SK-N-SH (cell line): Measurements from ENCODE around the gene PDE4D. TPM values are rescaled to one million over a fixed set of nuclear protein-coding genes. Genes with fewer than 3 reads are reported as not detected.

Experiments used
- CTCF ChIA-PET: fragments of 300-600, 350-600 bp; formaldehyde crosslinking; extraction: SDS; loops from one replicate; lab custom pipeline; 2021; lab: Yijun Ruan, JAX
- POLR2A ChIA-PET: fragments of 350-600 bp; sonication (Branson Sonifier 250); formaldehyde crosslinking; extraction: SDS; loops from one replicate; lab custom pipeline; 2020; ENCODE audit warnings: antibody characterized with exemption, inconsistent platforms; lab: Yijun Ruan, JAX
- DNase-seq: peaks from one replicate; pipeline ENCODE4 v3.0.0; 2012
- H2AFZ ChIP-seq: fragments of 200-600 bp; sonication (generic); 2 replicates; pipeline ENCODE4 v1.8.1; 2016; ENCODE audit warnings: antibody characterized with exemption, mild to moderate bottlenecking, low read depth
- H3F3A ChIP-seq: fragments of 200-600 bp; sonication (generic); replicated peaks from 2 replicates; pipeline ENCODE3; 2016; ENCODE audit warnings: antibody characterized with exemption, mild to moderate bottlenecking; ENCODE audit not compliant: insufficient read depth
- H3K27ac ChIP-seq, 2 experiments: fragments of 200-500 bp in 1 of 2; fragments of 200-600 bp in 1 of 2; sonication (Bioruptor generic) in 1 of 2; sonication (generic), shearing (Covaris generic) in 1 of 2; 2 replicates each; pipeline versions ENCODE4 v1.5.1 to v1.6.1; 2014 to 2016; ENCODE audit warnings: low read depth in 2 of 2, inconsistent platforms in 1 of 2, low read length in 1 of 2, mild to moderate bottlenecking in 1 of 2, mixed read lengths in 1 of 2
- H3K27me3 ChIP-seq: fragments of 200-600 bp; sonication (generic), shearing (Covaris generic); 2 replicates; pipeline ENCODE4 v1.6.1; 2016; ENCODE audit warnings: mixed run types; ENCODE audit not compliant: insufficient read depth
- H3K36me3 ChIP-seq, 2 experiments: fragments of 200-500 bp in 1 of 2; fragments of 200-600 bp in 1 of 2; sonication (Bioruptor generic) in 1 of 2; sonication (generic) in 1 of 2; replicated peaks in 1 of 2; 2 replicates each; pipeline versions ENCODE3 to v1.5.1; 2014 to 2016; ENCODE audit warnings: low read length in 1 of 2, mild to moderate bottlenecking in 1 of 2; ENCODE audit not compliant: insufficient read depth in 2 of 2, control insufficient read depth in 1 of 2
- H3K4me1 ChIP-seq, 2 experiments: fragments of 200-500 bp in 1 of 2; fragments of 200-600 bp in 1 of 2; sonication (Bioruptor generic) in 1 of 2; sonication (generic), shearing (Covaris generic) in 1 of 2; 2 replicates each; pipeline versions ENCODE4 v1.5.1 to v1.6.1; 2014 to 2016; ENCODE audit warnings: low read depth in 1 of 2, low read length in 1 of 2, mixed run types in 1 of 2; ENCODE audit not compliant: insufficient read depth in 2 of 2, control insufficient read depth in 1 of 2
- H3K4me2 ChIP-seq: fragments of 200-600 bp; sonication (generic), shearing (Covaris generic); 2 replicates; pipeline ENCODE4 v1.6.1; 2017; ENCODE audit warnings: mixed run types
- H3K4me3 ChIP-seq, 2 experiments: fragments of 200-500 bp in 1 of 2; fragments of 200-600 bp in 1 of 2; sonication (Bioruptor generic) in 1 of 2; sonication (generic), shearing (Covaris generic) in 1 of 2; 2 replicates each; pipeline versions ENCODE4 v1.5.1 to v1.8.1; 2014 to 2016; ENCODE audit warnings: low read depth in 2 of 2, inconsistent platforms in 1 of 2, low read length in 1 of 2, mild to moderate bottlenecking in 1 of 2, mixed read lengths in 1 of 2, moderate library complexity in 1 of 2
- H3K79me2 ChIP-seq: fragments of 200-600 bp; sonication (generic); 2 replicates; pipeline ENCODE4 v1.8.1; 2017; ENCODE audit warnings: mild to moderate bottlenecking; ENCODE audit not compliant: insufficient read depth
- H3K9ac ChIP-seq: fragments of 200-600 bp; sonication (generic); 2 replicates; pipeline ENCODE4 v1.6.1; 2017; ENCODE audit warnings: mixed run types
- H3K9me2 ChIP-seq: fragments of 200-600 bp; sonication (generic); 2 replicates; pipeline ENCODE4 v1.6.1; 2017; ENCODE audit warnings: mixed run types
- H3K9me3 ChIP-seq: fragments of 200-600 bp; sonication (generic); 2 replicates; pipeline ENCODE4 v1.6.1; 2017; ENCODE audit warnings: mixed run types, mild to moderate bottlenecking, moderate library complexity
- H4K20me1 ChIP-seq: fragments of 200-600 bp; sonication (generic); 2 replicates; pipeline ENCODE4 v1.6.1; 2017; ENCODE audit warnings: mild to moderate bottlenecking, mixed run types; ENCODE audit not compliant: insufficient read depth
- ELF1 ChIP-seq: IDR thresholded peaks from 2 replicates; pipeline ENCODE4 v1.4.0; 2012
- EP300 ChIP-seq, 2 experiments: IDR thresholded peaks; 2 replicates each; pipeline versions ENCODE4 v1.4.0 to v1.6.1; 2012; ENCODE audit warnings: borderline replicate concordance in 1 of 2, low read depth in 1 of 2, low read length in 1 of 2
- FOXM1 ChIP-seq: IDR thresholded peaks from 2 replicates; pipeline ENCODE4 v1.4.0; 2012; ENCODE audit warnings: low read depth, mild to moderate bottlenecking
- GABPA ChIP-seq: IDR thresholded peaks from 2 replicates; pipeline ENCODE4 v1.4.0; 2012; ENCODE audit warnings: low read depth, mild to moderate bottlenecking
- GATA2 ChIP-seq: sonication (generic); formaldehyde crosslinking; IDR thresholded peaks from 2 replicates; pipeline ENCODE4 v1.5.0; 2020; ENCODE audit warnings: mild to moderate bottlenecking, missing genetic modification reagents
- MEF2A ChIP-seq: IDR thresholded peaks from 2 replicates; pipeline ENCODE4 v1.4.0; 2012; ENCODE audit warnings: low read depth, borderline replicate concordance
- RAD21 ChIP-seq: IDR thresholded peaks from 2 replicates; pipeline ENCODE4 v1.6.1; 2012; ENCODE audit warnings: mild to moderate bottlenecking, low read length
- SIN3A ChIP-seq: IDR thresholded peaks from 2 replicates; pipeline ENCODE4 v1.6.1; 2012; ENCODE audit warnings: low read depth, mild to moderate bottlenecking, low read length, moderate library complexity, borderline replicate concordance
- WGBS: methylation state at CpG from one replicate; pipeline ENCODE4 v1.1.6; 2017; ENCODE audit warnings: low lambda C conversion rate; 5-methylcytosine and 5-hydroxymethylcytosine counted together
- polyA plus RNA-seq, 3 experiments: library from polyadenylated mRNA; depleted of rRNA; stranded (reverse); fragments of >200 nt; gene quantifications; 2 replicates each; pipeline ENCODE4 v1.2.3, GENCODE V29; 2012
- TF ChIP-seq, protein P1 (sequence below): IDR thresholded peaks from 2 replicates; pipeline ENCODE4 v1.4.0; 2012; ENCODE audit warnings: low read depth, borderline replicate concordance
- TF ChIP-seq, protein P2 (sequence below): fragments of 200-600 bp; sonication (generic); IDR thresholded peaks from 2 replicates; pipeline ENCODE4 v1.6.1; 2017; ENCODE audit warnings: antibody characterized with exemption, mild to moderate bottlenecking, moderate library complexity

Gene PDE4D
- polyA plus RNA-seq, 1 of the 3 experiments (the other 2 are of a cell fraction), result 2.4 TPM

DNA sequence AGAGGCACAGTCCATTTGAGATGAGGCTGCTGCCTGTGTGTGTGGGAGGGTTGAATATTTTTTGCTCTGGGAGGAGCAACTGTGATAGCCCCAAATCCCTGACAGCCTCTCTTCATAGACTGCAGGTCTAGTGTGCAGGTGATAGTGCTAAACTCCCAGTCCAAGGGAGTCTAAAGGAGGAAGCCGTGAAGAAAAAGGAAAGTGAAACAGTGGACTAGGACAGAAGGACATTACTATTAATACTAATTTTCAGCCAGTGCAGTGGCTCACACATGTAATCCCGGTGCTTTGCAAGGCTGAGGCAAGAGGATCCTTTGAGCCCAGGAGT is 295.0 kb downstream of the PDE4D start:
- Histone ChIP-seq H3K4me2 (peak overlapping the region; percentile 81), H3F3A (peaks cover 25% of the 10 kb centered on the region), H3K27me3 (no peaks in the 10 kb centered on the region), H2AFZ (peak overlapping the region; percentile 87), H3K4me1 (peaks cover 6 to 20% of the 10 kb centered on the region in 2 experiments; a peak in 3 of 4 replicates), H3K9ac (peak overlapping the region; percentile 9; the same call in 1 of the 2 replicates), H4K20me1 (no peaks in the 10 kb centered on the region), H3K4me3 (peak overlapping the region; percentile 14 to 23), H3K27ac (peak overlapping the region; percentile 48 to 61), H3K9me2 (no peaks in the 10 kb centered on the region), H3K9me3 (no peaks in the 10 kb centered on the region), H3K79me2 (no peaks in the 10 kb centered on the region), H3K36me3 (no peaks in the 10 kb centered on the region)
- DNase-seq, result no peak
- POLR2A ChIA-PET, result no interaction called here
- WGBS, result 53% methylated on average over 2 of the region's 2 CpGs
- TF ChIP-seq SIN3A, result no peak
- TF ChIP-seq EP300 (IDR thresholded peaks at IDR 0.05; ENCODE audit: borderline replicate concordance in 1 of 2, low read depth in 1 of 2, low read length in 1 of 2), result no peak
- TF ChIP-seq, protein P1, sequence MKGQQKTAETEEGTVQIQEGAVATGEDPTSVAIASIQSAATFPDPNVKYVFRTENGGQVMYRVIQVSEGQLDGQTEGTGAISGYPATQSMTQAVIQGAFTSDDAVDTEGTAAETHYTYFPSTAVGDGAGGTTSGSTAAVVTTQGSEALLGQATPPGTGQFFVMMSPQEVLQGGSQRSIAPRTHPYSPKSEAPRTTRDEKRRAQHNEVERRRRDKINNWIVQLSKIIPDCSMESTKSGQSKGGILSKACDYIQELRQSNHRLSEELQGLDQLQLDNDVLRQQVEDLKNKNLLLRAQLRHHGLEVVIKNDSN, result no peak
- TF ChIP-seq RAD21, result no peak
- TF ChIP-seq, protein P2, sequence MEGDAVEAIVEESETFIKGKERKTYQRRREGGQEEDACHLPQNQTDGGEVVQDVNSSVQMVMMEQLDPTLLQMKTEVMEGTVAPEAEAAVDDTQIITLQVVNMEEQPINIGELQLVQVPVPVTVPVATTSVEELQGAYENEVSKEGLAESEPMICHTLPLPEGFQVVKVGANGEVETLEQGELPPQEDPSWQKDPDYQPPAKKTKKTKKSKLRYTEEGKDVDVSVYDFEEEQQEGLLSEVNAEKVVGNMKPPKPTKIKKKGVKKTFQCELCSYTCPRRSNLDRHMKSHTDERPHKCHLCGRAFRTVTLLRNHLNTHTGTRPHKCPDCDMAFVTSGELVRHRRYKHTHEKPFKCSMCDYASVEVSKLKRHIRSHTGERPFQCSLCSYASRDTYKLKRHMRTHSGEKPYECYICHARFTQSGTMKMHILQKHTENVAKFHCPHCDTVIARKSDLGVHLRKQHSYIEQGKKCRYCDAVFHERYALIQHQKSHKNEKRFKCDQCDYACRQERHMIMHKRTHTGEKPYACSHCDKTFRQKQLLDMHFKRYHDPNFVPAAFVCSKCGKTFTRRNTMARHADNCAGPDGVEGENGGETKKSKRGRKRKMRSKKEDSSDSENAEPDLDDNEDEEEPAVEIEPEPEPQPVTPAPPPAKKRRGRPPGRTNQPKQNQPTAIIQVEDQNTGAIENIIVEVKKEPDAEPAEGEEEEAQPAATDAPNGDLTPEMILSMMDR, result no peak
- TF ChIP-seq MEF2A, result no peak
- no peak for TF ChIP-seq GATA2 (CRISPR knock-in tag)
- no peak for TF ChIP-seq GABPA
- CTCF ChIA-PET, result interaction anchor here (0.9 to 1.9 kb wide), 4 partner anchors 10 to 92 kb away, joined by 3 to 5 read pairs (median 4); no protein-coding TSS in a partner anchor

DNA sequence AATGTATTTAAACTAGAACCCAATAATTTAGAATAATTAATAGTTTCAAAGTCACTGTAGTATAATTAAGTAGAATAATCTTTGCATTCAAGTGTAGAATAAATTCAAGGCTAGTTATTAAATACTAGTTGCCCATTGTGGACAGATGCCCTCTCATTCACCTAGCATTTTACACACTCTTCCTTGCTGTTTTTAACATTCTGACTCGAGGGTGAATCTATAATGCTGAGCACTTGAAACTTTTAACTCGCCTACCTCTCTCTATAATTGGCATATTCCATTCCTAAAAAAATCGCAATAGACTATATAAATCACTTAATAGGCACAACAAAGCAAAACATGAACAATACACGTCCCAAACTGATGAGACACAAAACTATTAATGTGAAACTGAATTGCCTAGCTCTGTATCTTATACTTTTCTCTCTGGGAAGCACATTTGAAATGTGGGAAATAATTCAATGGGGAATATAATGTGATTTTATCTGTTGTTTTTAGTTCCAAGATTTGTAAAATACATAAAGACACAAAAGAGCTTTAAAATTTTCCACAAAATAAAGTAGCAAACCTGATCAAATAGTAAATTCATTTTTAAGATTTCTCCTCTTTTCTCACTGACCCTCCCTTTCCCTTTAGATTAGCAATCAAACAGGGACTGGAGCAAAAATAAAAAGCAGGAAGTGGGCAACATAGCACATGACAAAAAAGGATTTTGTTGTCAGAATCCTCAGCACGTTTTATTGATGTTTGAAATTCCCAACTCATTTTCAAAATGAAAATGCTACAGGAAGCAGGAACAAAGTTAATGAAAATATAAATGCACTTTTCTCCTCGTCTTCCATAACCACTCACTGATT is 295.6 kb downstream of the PDE4D start:
- peaks cover 25% of the 10 kb centered on the region for H3F3A ChIP-seq
- no peaks in the 10 kb centered on the region for H3K36me3 ChIP-seq
- no peaks in the 10 kb centered on the region for H3K9me2 ChIP-seq
- H3K4me1 ChIP-seq, result peaks cover 6 to 20% of the 10 kb centered on the region in 2 experiments; a peak in 3 of 4 replicates
- peak overlapping the region; percentile 48 to 61 for H3K27ac ChIP-seq
- H2AFZ ChIP-seq, result peak overlapping the region; percentile 87
- no peaks in the 10 kb centered on the region for H3K79me2 ChIP-seq
- no peak for DNase-seq
- H3K4me2 ChIP-seq, result peak overlapping the region; percentile 81
- POLR2A ChIA-PET, result no interaction called here
- CTCF ChIA-PET, result interaction anchor here (1.1 to 1.9 kb wide), 4 partner anchors 10 to 92 kb away, joined by 3 to 5 read pairs (median 4); no protein-coding TSS in a partner anchor
- 41% methylated on average over 6 of the region's 6 CpGs for WGBS
- H3K9me3 ChIP-seq, result no peaks in the 10 kb centered on the region
- no peaks in the 10 kb centered on the region for H3K27me3 ChIP-seq
- H3K4me3 ChIP-seq, result peak overlapping the region; percentile 14 to 23
- H3K9ac ChIP-seq, result peak overlapping the region; percentile 9; the same call in 1 of the 2 replicates
- TF ChIP-seq FOXM1 (no peak), ELF1 (peak; percentile 37; the same call in 1 of the 2 replicates)
- no peaks in the 10 kb centered on the region for H4K20me1 ChIP-seq
